SK-N-SH treated with all-trans-retinoic acid at 6 μM for 48 hours (cell line): ENCODE results near the gene CLN6.

Source experiments
- ATAC-seq: fragments of 200-7000 bp; cut with Tn5 transposase; 3 replicates; pipeline ENCODE4 v1.9.1; 2020; ENCODE audit warnings: mild to moderate bottlenecking, moderate library complexity
- ARNTL ChIP-seq: fragments of 450-650 bp; formaldehyde crosslinking; IDR thresholded peaks from 2 replicates; pipeline ENCODE4 v1.5.0; 2020; ENCODE audit warnings: low read depth, mild to moderate bottlenecking, moderate library complexity, borderline replicate concordance
- BACH2 ChIP-seq: fragments of 250-450 bp; sonication (Bioruptor Pico); IDR thresholded peaks from 2 replicates; pipeline ENCODE4 v1.9.0; 2021; ENCODE audit warnings: mild to moderate bottlenecking, borderline replicate concordance
- CSDC2 ChIP-seq: fragments of 250-450 bp; sonication (Bioruptor Pico); IDR thresholded peaks from 2 replicates; pipeline ENCODE4 v1.5.0; 2020; ENCODE audit warnings: mild to moderate bottlenecking, moderate library complexity
- ESRRG ChIP-seq: fragments of 250-450 bp; sonication (Bioruptor Pico); IDR thresholded peaks from 2 replicates; pipeline ENCODE4 v1.6.1; 2021; ENCODE audit warnings: mild to moderate bottlenecking
- GLIS3 ChIP-seq: fragments of 250-450 bp; sonication (Bioruptor Pico); IDR thresholded peaks from 2 replicates; pipeline ENCODE4 v1.5.0; 2020; ENCODE audit warnings: mild to moderate bottlenecking, moderate library complexity
- OSR1 ChIP-seq: fragments of 250-450 bp; sonication (Bioruptor Pico); IDR thresholded peaks from 2 replicates; pipeline ENCODE4 v1.8.0; 2022; ENCODE audit warnings: moderate library complexity, mild to moderate bottlenecking, inconsistent platforms
- POU6F1 ChIP-seq: fragments of 250-450 bp; sonication (Bioruptor Pico); IDR thresholded peaks from 2 replicates; pipeline ENCODE4 v1.8.0; 2021; ENCODE audit warnings: low read depth, mild to moderate bottlenecking, moderate library complexity, borderline replicate concordance
- PPARA ChIP-seq: fragments of 250-450 bp; sonication (Bioruptor Pico); IDR thresholded peaks from 2 replicates; pipeline ENCODE4 v1.5.0; 2020; ENCODE audit warnings: mild to moderate bottlenecking, borderline replicate concordance
- RARB ChIP-seq: fragments of 250-450 bp; sonication (Bioruptor Pico); IDR thresholded peaks from 2 replicates; pipeline ENCODE4 v1.8.0; 2021; ENCODE audit warnings: mild to moderate bottlenecking, moderate library complexity
- SNAI2 ChIP-seq: fragments of 250-450 bp; sonication (Bioruptor Pico); IDR thresholded peaks from 2 replicates; pipeline ENCODE4 v1.5.0; 2020; ENCODE audit warnings: mild to moderate bottlenecking, moderate library complexity
- TOX ChIP-seq: fragments of 250-450 bp; sonication (Bioruptor Pico); IDR thresholded peaks from 2 replicates; pipeline ENCODE4 v1.8.0; 2021; ENCODE audit warnings: mild to moderate bottlenecking, moderate library complexity, borderline replicate concordance
- ZC3H10 ChIP-seq: fragments of 250-450 bp; sonication (Bioruptor Pico); IDR thresholded peaks from 2 replicates; pipeline ENCODE4 v1.5.1; 2021; ENCODE audit warnings: mild to moderate bottlenecking, moderate library complexity
- ZFP3 ChIP-seq: fragments of 250-450 bp; sonication (Bioruptor Pico); IDR thresholded peaks from 2 replicates; pipeline ENCODE4 v1.5.0; 2020; ENCODE audit warnings: mild to moderate bottlenecking, moderate library complexity
- ZFP30 ChIP-seq: fragments of 450-650 bp; formaldehyde crosslinking; IDR thresholded peaks from 2 replicates; pipeline ENCODE4 v1.5.0; 2022; ENCODE audit warnings: mild to moderate bottlenecking, moderate library complexity
- ZNF565 ChIP-seq: fragments of 450-650 bp; formaldehyde crosslinking; conservative IDR thresholded peaks from 2 replicates; pipeline ENCODE4 v1.5.0; 2020; ENCODE audit warnings: low read depth, mild to moderate bottlenecking, moderate library complexity
- ZNF70 ChIP-seq: fragments of 450-650 bp; formaldehyde crosslinking; IDR thresholded peaks from 2 replicates; pipeline ENCODE4 v1.5.0; 2020; ENCODE audit warnings: mild to moderate bottlenecking, moderate library complexity
- TF ChIP-seq, protein P1 (sequence below): fragments of 250-450 bp; sonication (Bioruptor Pico); IDR thresholded peaks from 2 replicates; pipeline ENCODE4 v1.5.0; 2020; ENCODE audit warnings: mild to moderate bottlenecking, moderate library complexity
- TF ChIP-seq, protein P2 (sequence below): fragments of 250-450 bp; sonication (Bioruptor Pico); IDR thresholded peaks from 2 replicates; pipeline ENCODE4 v1.5.1; 2020; ENCODE audit warnings: low read depth, mild to moderate bottlenecking, moderate library complexity
- TF ChIP-seq, protein P3 (sequence below): fragments of 250-450 bp; sonication (Bioruptor Pico); IDR thresholded peaks from 2 replicates; pipeline ENCODE4 v1.8.0; 2020; ENCODE audit warnings: mild to moderate bottlenecking, moderate library complexity, borderline replicate concordance

Gene CLN6

GRCh38 chr15:68195336-68196112 lies 34.0 kb downstream of the CLN6 start:
- no peak for TF ChIP-seq TOX (CRISPR knock-in tag)
- no peak for TF ChIP-seq OSR1 (CRISPR knock-in tag)
- no peak for TF ChIP-seq ARNTL
- no peak for TF ChIP-seq PPARA (CRISPR knock-in tag)
- no peak for TF ChIP-seq ZNF70 (CRISPR knock-in tag)
- TF ChIP-seq ZC3H10 (CRISPR knock-in tag): no peak
- no peak for TF ChIP-seq ZFP30 (CRISPR knock-in tag)
- TF ChIP-seq POU6F1: no peak
- TF ChIP-seq, all 23 proteins: peak for 0
- no peak; the same call in 2 of the 3 replicates for ATAC-seq

- ATAC-seq: no peak
- TF ChIP-seq POU6F1: no peak
- no peak for TF ChIP-seq ZFP30 (CRISPR knock-in tag)
- TF ChIP-seq, protein P1, sequence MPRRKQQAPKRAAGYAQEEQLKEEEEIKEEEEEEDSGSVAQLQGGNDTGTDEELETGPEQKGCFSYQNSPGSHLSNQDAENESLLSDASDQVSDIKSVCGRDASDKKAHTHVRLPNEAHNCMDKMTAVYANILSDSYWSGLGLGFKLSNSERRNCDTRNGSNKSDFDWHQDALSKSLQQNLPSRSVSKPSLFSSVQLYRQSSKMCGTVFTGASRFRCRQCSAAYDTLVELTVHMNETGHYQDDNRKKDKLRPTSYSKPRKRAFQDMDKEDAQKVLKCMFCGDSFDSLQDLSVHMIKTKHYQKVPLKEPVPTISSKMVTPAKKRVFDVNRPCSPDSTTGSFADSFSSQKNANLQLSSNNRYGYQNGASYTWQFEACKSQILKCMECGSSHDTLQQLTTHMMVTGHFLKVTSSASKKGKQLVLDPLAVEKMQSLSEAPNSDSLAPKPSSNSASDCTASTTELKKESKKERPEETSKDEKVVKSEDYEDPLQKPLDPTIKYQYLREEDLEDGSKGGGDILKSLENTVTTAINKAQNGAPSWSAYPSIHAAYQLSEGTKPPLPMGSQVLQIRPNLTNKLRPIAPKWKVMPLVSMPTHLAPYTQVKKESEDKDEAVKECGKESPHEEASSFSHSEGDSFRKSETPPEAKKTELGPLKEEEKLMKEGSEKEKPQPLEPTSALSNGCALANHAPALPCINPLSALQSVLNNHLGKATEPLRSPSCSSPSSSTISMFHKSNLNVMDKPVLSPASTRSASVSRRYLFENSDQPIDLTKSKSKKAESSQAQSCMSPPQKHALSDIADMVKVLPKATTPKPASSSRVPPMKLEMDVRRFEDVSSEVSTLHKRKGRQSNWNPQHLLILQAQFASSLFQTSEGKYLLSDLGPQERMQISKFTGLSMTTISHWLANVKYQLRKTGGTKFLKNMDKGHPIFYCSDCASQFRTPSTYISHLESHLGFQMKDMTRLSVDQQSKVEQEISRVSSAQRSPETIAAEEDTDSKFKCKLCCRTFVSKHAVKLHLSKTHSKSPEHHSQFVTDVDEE (CRISPR knock-in tag): no peak
- TF ChIP-seq, protein P2, sequence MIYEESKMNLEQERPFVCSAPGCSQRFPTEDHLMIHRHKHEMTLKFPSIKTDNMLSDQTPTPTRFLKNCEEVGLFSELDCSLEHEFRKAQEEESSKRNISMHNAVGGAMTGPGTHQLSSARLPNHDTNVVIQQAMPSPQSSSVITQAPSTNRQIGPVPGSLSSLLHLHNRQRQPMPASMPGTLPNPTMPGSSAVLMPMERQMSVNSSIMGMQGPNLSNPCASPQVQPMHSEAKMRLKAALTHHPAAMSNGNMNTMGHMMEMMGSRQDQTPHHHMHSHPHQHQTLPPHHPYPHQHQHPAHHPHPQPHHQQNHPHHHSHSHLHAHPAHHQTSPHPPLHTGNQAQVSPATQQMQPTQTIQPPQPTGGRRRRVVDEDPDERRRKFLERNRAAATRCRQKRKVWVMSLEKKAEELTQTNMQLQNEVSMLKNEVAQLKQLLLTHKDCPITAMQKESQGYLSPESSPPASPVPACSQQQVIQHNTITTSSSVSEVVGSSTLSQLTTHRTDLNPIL (CRISPR knock-in tag): no peak
- no peak for TF ChIP-seq ZFP3
- TF ChIP-seq GLIS3 (CRISPR knock-in tag): no peak
- TF ChIP-seq OSR1 (CRISPR knock-in tag): no peak
- TF ChIP-seq ESRRG (CRISPR knock-in tag): no peak
- no peak for TF ChIP-seq TOX (CRISPR knock-in tag)
Observed at GRCh38 chr15:68192804-68193486, 36.6 kb downstream of the CLN6 start.

- no peak for ATAC-seq
- TF ChIP-seq ZNF565 (CRISPR knock-in tag) (no peak), ZNF70 (CRISPR knock-in tag) (no peak), RARB (CRISPR knock-in tag) (no peak), ARNTL (no peak), BACH2 (CRISPR knock-in tag) (no peak), OSR1 (CRISPR knock-in tag) (no peak), SNAI2 (no peak), TOX (CRISPR knock-in tag) (no peak), ZFP3 (no peak), ZC3H10 (CRISPR knock-in tag) (no peak), POU6F1 (no peak), CSDC2 (CRISPR knock-in tag) (no peak), ZFP30 (CRISPR knock-in tag) (no peak)
- TF ChIP-seq, protein P3, sequence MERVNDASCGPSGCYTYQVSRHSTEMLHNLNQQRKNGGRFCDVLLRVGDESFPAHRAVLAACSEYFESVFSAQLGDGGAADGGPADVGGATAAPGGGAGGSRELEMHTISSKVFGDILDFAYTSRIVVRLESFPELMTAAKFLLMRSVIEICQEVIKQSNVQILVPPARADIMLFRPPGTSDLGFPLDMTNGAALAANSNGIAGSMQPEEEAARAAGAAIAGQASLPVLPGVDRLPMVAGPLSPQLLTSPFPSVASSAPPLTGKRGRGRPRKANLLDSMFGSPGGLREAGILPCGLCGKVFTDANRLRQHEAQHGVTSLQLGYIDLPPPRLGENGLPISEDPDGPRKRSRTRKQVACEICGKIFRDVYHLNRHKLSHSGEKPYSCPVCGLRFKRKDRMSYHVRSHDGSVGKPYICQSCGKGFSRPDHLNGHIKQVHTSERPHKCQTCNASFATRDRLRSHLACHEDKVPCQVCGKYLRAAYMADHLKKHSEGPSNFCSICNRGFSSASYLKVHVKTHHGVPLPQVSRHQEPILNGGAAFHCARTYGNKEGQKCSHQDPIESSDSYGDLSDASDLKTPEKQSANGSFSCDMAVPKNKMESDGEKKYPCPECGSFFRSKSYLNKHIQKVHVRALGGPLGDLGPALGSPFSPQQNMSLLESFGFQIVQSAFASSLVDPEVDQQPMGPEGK: no peak
- TF ChIP-seq, protein P1 (CRISPR knock-in tag): no peak
Observed at GRCh38 chr15:68192117-68192516, 37.4 kb downstream of the CLN6 start.
